ENCODE measurements around the gene GDI1.

GDI1 gene

DNA sequence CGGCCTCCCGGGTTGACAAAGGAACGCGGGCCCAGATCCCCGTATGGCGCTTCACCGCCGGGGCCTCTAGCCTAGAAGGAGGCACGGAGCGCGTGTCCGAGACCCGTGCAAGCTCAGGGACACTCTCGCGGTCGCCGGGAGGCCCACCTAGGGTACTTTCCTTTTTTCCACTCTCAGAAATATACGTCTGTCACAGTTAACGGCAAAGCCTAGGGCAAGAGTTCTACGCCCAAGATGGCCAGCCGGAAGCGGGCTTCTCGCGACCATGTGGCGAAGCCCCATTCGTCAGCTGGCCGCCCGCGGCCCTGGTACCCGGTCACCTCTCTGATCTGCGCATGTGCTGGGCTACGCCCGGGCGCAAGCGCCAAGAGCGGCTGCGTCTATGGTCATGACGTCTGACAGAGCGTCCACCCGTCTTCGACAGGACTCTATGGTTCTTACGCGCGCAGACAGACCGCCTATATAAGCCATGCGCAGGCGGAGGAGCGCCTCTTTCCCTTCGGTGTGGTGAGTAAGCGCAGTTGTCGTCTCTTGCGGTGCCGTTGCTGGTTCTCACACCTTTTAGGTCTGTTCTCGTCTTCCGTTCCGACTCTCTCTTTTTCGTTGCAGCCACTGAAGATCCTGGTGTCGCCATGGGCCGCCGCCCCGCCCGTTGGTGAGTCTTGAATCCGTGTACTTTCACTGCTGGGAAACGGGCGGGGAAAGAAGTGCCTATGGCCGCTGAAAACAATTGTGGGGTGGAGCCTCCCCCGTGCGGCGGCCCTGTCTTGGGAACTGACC is 38.9 kb upstream of the GDI1 start, which contains the start of gene RPL10 (continued):
- TF ChIP-seq, protein P1, sequence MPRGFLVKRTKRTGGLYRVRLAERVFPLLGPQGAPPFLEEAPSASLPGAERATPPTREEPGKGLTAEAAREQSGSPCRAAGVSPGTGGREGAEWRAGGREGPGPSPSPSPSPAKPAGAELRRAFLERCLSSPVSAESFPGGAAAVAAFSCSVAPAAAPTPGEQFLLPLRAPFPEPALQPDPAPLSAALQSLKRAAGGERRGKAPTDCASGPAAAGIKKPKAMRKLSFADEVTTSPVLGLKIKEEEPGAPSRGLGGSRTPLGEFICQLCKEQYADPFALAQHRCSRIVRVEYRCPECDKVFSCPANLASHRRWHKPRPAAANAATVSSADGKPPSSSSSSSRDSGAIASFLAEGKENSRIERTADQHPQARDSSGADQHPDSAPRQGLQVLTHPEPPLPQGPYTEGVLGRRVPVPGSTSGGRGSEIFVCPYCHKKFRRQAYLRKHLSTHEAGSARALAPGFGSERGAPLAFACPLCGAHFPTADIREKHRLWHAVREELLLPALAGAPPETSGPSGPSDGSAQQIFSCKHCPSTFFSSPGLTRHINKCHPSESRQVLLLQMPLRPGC (tag by site-specific recombination; IDR thresholded peaks at IDR 0.05) = peak; percentile 63; the same call in 1 of the 2 replicates
- TF ChIP-seq ZNF514 (tag by site-specific recombination; IDR thresholded peaks at IDR 0.05) (no peak), ZBTB8A (tag by site-specific recombination; IDR thresholded peaks at IDR 0.05) (peak; percentile 90), ZNF121 (tag by site-specific recombination; IDR thresholded peaks at IDR 0.05) (no peak), ZNF391 (tag by site-specific recombination; IDR thresholded peaks at IDR 0.05; ENCODE audit: borderline replicate concordance, low read depth) (peak; percentile 90), ZNF211 (tag by site-specific recombination; IDR thresholded peaks at IDR 0.05; ENCODE audit: low read depth) (no peak), ZNF404 (tag by site-specific recombination; IDR thresholded peaks at IDR 0.05) (no peak), ZFP37 (tag by site-specific recombination; IDR thresholded peaks at IDR 0.05) (peak; percentile 48), ZNF548 (tag by site-specific recombination; IDR thresholded peaks at IDR 0.05) (no peak), ZNF350 (tag by site-specific recombination; IDR thresholded peaks at IDR 0.05) (no peak), ZIC2 (tag by site-specific recombination; IDR thresholded peaks at IDR 0.05) (no peak), ZNF510 (tag by site-specific recombination; IDR thresholded peaks at IDR 0.05; ENCODE audit: insufficient replicate concordance) (no peak), ZNF324 (tag by site-specific recombination; IDR thresholded peaks at IDR 0.05) (peak; percentile 72; the same call in 1 of the 2 replicates), ZNF23 (tag by site-specific recombination; IDR thresholded peaks at IDR 0.05; ENCODE audit: borderline replicate concordance) (no peak), ZNF169 (tag by site-specific recombination; IDR thresholded peaks at IDR 0.05) (no peak), ZNF76 (tag by site-specific recombination; IDR thresholded peaks at IDR 0.05; ENCODE audit: borderline replicate concordance, low read depth) (no peak; the same call in 1 of the 2 replicates), ZNF223 (tag by site-specific recombination; IDR thresholded peaks at IDR 0.05) (no peak), ZSCAN23 (tag by site-specific recombination; IDR thresholded peaks at IDR 0.05) (no peak; the same call in 1 of the 2 replicates), ZNF157 (tag by site-specific recombination; IDR thresholded peaks at IDR 0.05) (no peak)
- TF ChIP-seq, protein P2, sequence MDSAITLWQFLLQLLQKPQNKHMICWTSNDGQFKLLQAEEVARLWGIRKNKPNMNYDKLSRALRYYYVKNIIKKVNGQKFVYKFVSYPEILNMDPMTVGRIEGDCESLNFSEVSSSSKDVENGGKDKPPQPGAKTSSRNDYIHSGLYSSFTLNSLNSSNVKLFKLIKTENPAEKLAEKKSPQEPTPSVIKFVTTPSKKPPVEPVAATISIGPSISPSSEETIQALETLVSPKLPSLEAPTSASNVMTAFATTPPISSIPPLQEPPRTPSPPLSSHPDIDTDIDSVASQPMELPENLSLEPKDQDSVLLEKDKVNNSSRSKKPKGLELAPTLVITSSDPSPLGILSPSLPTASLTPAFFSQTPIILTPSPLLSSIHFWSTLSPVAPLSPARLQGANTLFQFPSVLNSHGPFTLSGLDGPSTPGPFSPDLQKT (IDR thresholded peaks at IDR 0.05; ENCODE audit: borderline replicate concordance, low read depth, low read length) = peak; percentile 85
- TF ChIP-seq, protein P3, sequence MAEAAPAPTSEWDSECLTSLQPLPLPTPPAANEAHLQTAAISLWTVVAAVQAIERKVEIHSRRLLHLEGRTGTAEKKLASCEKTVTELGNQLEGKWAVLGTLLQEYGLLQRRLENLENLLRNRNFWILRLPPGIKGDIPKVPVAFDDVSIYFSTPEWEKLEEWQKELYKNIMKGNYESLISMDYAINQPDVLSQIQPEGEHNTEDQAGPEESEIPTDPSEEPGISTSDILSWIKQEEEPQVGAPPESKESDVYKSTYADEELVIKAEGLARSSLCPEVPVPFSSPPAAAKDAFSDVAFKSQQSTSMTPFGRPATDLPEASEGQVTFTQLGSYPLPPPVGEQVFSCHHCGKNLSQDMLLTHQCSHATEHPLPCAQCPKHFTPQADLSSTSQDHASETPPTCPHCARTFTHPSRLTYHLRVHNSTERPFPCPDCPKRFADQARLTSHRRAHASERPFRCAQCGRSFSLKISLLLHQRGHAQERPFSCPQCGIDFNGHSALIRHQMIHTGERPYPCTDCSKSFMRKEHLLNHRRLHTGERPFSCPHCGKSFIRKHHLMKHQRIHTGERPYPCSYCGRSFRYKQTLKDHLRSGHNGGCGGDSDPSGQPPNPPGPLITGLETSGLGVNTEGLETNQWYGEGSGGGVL (tag by site-specific recombination; IDR thresholded peaks at IDR 0.05) = no peak
- TF ChIP-seq, protein P4, sequence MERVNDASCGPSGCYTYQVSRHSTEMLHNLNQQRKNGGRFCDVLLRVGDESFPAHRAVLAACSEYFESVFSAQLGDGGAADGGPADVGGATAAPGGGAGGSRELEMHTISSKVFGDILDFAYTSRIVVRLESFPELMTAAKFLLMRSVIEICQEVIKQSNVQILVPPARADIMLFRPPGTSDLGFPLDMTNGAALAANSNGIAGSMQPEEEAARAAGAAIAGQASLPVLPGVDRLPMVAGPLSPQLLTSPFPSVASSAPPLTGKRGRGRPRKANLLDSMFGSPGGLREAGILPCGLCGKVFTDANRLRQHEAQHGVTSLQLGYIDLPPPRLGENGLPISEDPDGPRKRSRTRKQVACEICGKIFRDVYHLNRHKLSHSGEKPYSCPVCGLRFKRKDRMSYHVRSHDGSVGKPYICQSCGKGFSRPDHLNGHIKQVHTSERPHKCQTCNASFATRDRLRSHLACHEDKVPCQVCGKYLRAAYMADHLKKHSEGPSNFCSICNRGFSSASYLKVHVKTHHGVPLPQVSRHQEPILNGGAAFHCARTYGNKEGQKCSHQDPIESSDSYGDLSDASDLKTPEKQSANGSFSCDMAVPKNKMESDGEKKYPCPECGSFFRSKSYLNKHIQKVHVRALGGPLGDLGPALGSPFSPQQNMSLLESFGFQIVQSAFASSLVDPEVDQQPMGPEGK (tag by site-specific recombination; IDR thresholded peaks at IDR 0.05) = no peak
- TF ChIP-seq, protein P5, sequence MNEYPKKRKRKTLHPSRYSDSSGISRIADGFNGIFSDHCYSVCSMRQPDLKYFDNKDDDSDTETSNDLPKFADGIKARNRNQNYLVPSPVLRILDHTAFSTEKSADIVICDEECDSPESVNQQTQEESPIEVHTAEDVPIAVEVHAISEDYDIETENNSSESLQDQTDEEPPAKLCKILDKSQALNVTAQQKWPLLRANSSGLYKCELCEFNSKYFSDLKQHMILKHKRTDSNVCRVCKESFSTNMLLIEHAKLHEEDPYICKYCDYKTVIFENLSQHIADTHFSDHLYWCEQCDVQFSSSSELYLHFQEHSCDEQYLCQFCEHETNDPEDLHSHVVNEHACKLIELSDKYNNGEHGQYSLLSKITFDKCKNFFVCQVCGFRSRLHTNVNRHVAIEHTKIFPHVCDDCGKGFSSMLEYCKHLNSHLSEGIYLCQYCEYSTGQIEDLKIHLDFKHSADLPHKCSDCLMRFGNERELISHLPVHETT (tag by site-specific recombination; IDR thresholded peaks at IDR 0.05) = peak; percentile 60
- TF ChIP-seq, protein P6, sequence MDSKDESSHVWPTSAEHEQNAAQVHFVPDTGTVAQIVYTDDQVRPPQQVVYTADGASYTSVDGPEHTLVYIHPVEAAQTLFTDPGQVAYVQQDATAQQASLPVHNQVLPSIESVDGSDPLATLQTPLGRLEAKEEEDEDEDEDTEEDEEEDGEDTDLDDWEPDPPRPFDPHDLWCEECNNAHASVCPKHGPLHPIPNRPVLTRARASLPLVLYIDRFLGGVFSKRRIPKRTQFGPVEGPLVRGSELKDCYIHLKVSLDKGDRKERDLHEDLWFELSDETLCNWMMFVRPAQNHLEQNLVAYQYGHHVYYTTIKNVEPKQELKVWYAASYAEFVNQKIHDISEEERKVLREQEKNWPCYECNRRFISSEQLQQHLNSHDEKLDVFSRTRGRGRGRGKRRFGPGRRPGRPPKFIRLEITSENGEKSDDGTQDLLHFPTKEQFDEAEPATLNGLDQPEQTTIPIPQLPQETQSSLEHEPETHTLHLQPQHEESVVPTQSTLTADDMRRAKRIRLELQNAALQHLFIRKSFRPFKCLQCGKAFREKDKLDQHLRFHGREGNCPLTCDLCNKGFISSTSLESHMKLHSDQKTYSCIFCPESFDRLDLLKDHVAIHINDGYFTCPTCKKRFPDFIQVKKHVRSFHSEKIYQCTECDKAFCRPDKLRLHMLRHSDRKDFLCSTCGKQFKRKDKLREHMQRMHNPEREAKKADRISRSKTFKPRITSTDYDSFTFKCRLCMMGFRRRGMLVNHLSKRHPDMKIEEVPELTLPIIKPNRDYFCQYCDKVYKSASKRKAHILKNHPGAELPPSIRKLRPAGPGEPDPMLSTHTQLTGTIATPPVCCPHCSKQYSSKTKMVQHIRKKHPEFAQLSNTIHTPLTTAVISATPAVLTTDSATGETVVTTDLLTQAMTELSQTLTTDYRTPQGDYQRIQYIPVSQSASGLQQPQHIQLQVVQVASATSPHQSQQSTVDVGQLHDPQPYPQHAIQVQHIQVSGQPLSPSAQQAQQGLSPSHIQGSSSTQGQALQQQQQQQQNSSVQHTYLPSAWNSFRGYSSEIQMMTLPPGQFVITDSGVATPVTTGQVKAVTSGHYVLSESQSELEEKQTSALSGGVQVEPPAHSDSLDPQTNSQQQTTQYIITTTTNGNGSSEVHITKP (tag by site-specific recombination; IDR thresholded peaks at IDR 0.05) = no peak
- TF ChIP-seq, protein P7, sequence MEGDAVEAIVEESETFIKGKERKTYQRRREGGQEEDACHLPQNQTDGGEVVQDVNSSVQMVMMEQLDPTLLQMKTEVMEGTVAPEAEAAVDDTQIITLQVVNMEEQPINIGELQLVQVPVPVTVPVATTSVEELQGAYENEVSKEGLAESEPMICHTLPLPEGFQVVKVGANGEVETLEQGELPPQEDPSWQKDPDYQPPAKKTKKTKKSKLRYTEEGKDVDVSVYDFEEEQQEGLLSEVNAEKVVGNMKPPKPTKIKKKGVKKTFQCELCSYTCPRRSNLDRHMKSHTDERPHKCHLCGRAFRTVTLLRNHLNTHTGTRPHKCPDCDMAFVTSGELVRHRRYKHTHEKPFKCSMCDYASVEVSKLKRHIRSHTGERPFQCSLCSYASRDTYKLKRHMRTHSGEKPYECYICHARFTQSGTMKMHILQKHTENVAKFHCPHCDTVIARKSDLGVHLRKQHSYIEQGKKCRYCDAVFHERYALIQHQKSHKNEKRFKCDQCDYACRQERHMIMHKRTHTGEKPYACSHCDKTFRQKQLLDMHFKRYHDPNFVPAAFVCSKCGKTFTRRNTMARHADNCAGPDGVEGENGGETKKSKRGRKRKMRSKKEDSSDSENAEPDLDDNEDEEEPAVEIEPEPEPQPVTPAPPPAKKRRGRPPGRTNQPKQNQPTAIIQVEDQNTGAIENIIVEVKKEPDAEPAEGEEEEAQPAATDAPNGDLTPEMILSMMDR (tag by site-specific recombination; IDR thresholded peaks at IDR 0.05) = no peak

Data from HEK293 (cell line).